K562 (cell line): ENCODE results near the gene E2F2. TPM values are rescaled to one million over a fixed set of nuclear protein-coding genes. Genes with fewer than 3 reads are reported as not detected.

Source experiments
- ATAC-seq: fragments of 200-7000 bp; cut with Tn5 transposase; 3 replicates; pipeline ENCODE4 v1.9.1; 2020; ENCODE audit warnings: moderate library complexity
- BruUV-seq: library from RNA; stranded (reverse); fragments of 400-500 nt; replicated peaks from 2 replicates; lab custom pipeline; 2021; lab: Mats Ljungman, UMichigan
- CTCF ChIA-PET: fragments of 300-600 bp; formaldehyde crosslinking; extraction: SDS; loops from one replicate; lab custom pipeline; 2021; ENCODE audit warnings: low intra/inter-chr PET ratio; lab: Yijun Ruan, JAX
- POLR2A ChIA-PET: fragments of 300-600, 350-650 bp; sonication (Branson Sonifier 250); formaldehyde crosslinking; extraction: SDS; loops from one replicate; lab custom pipeline; 2021; ENCODE audit warnings: antibody characterized with exemption, inconsistent platforms; lab: Yijun Ruan, JAX
- DNase-seq, 4 experiments: peaks; one replicate each; pipeline versions ENCODE4 v3.0.0 to v3.0.0-alpha.2; 2011 to 2018; ENCODE audit warnings: low spot score in 3 of 4, mixed read lengths in 3 of 4; ENCODE audit errors: extremely low read depth in 1 of 4
- FAIRE-seq: peaks from 2 replicates; lab custom pipeline; 2011; peaks lifted over from hg19 to GRCh38; lab: Jason Lieb, UNC
- H2AFZ ChIP-seq: 2 replicates; pipeline ENCODE4 v1.6.0; 2011; ENCODE audit warnings: low read depth, low read length, control low read depth, inconsistent platforms
- H3K27ac ChIP-seq: fragments of 200-600 bp; 3 replicates; pipeline ENCODE4 v1.8.0; 2011; ENCODE audit warnings: low read depth, mild to moderate bottlenecking, control low read depth, inconsistent platforms, low read length, moderate library complexity, mixed read lengths; ENCODE audit errors: extremely low read depth
- H3K27me3 ChIP-seq, 2 experiments: fragments of 300-600 bp in 1 of 2; 2 replicates in 1 of 2; 3 replicates in 1 of 2; pipeline versions ENCODE4 v1.6.0 to v1.8.0; 2011; ENCODE audit warnings: inconsistent platforms in 2 of 2, low read length in 2 of 2, mild to moderate bottlenecking in 1 of 2, mixed read lengths in 1 of 2, moderate library complexity in 1 of 2; ENCODE audit not compliant: control insufficient read depth in 2 of 2, insufficient read depth in 2 of 2
- H3K36me3 ChIP-seq: fragments of 300-600 bp; 3 replicates; pipeline ENCODE4 v1.8.0; 2011; ENCODE audit warnings: mild to moderate bottlenecking, low read length, inconsistent platforms; ENCODE audit not compliant: control insufficient read depth, insufficient read depth
- H3K4me1 ChIP-seq, 2 experiments: fragments of 200-600 bp in 1 of 2; replicated peaks in 1 of 2; 2 replicates in 1 of 2; 3 replicates in 1 of 2; pipeline versions ENCODE4 v1.5.1 to v1.8.0; 2011; ENCODE audit warnings: inconsistent platforms in 2 of 2, low read length in 2 of 2, mild to moderate bottlenecking in 1 of 2, mixed read lengths in 1 of 2, moderate library complexity in 1 of 2; ENCODE audit not compliant: control insufficient read depth in 2 of 2, insufficient read depth in 2 of 2
- H3K4me2 ChIP-seq: 2 replicates; pipeline ENCODE4 v1.6.1; 2011; ENCODE audit warnings: low read length, control low read depth, inconsistent platforms, mixed read lengths; ENCODE audit not compliant: insufficient read depth
- H3K4me3 ChIP-seq: fragments of 200-600 bp; sonication (generic), shearing (Covaris generic); 2 replicates; pipeline ENCODE4 v1.5.1; 2016; ENCODE audit warnings: control low read depth, inconsistent platforms
- H3K79me2 ChIP-seq: fragments of 200-600 bp; 3 replicates; pipeline ENCODE4 v1.8.0; 2011; ENCODE audit warnings: low read length, inconsistent platforms; ENCODE audit not compliant: control insufficient read depth, insufficient read depth
- H3K9ac ChIP-seq, 2 experiments: 2 replicates each; pipeline versions ENCODE4 v1.6.0 to v1.6.1; 2011; ENCODE audit warnings: low read depth in 2 of 2, low read length in 2 of 2, control low read depth in 1 of 2, inconsistent platforms in 1 of 2, mild to moderate bottlenecking in 1 of 2, mixed read lengths in 1 of 2; ENCODE audit not compliant: insufficient read depth in 1 of 2
- H3K9me1 ChIP-seq: one replicate; pipeline ENCODE4 v1.6.0; 2011; ENCODE audit warnings: inconsistent platforms, mild to moderate bottlenecking, low read length, moderate library complexity; ENCODE audit not compliant: control insufficient read depth, insufficient read depth
- H3K9me3 ChIP-seq: replicated peaks from 2 replicates; pipeline ENCODE4 v1.5.1; 2011; ENCODE audit warnings: low read depth, low read length, inconsistent platforms; ENCODE audit not compliant: control insufficient read depth, insufficient read depth
- H4K20me1 ChIP-seq: replicated peaks from 2 replicates; pipeline ENCODE4 v1.6.1; 2011; ENCODE audit warnings: low read length, inconsistent platforms, mixed read lengths; ENCODE audit not compliant: control insufficient read depth, insufficient read depth
- CBFA2T2 ChIP-seq: fragments of 450-650 bp; conservative IDR thresholded peaks from 2 replicates; pipeline ENCODE4 v1.6.1; 2017; ENCODE audit warnings: mild to moderate bottlenecking
- CREM ChIP-seq: IDR thresholded peaks from 2 replicates; pipeline ENCODE4 v1.6.1; 2014; ENCODE audit warnings: antibody characterized with exemption, low read depth
- HSF4 ChIP-seq: fragments of 250-450 bp; sonication (Bioruptor Pico); IDR thresholded peaks from 2 replicates; pipeline ENCODE4 v2.1.2; 2022; ENCODE audit warnings: mild to moderate bottlenecking, moderate library complexity, borderline replicate concordance
- L3MBTL2 ChIP-seq: fragments of 450-650 bp; IDR thresholded peaks from 2 replicates; pipeline ENCODE4 v1.6.1; 2016; ENCODE audit warnings: mild to moderate bottlenecking, moderate library complexity
- PML ChIP-seq: IDR thresholded peaks from 2 replicates; pipeline ENCODE4 v1.6.1; 2012; ENCODE audit warnings: low read length, inconsistent platforms
- SPI1 ChIP-seq: IDR thresholded peaks from 2 replicates; pipeline ENCODE4 v1.6.1; 2011; ENCODE audit warnings: low read depth, low read length, control low read depth, borderline replicate concordance
- ZNF316 ChIP-seq: fragments of 450-650 bp; IDR thresholded peaks from 2 replicates; pipeline ENCODE4 v1.6.1; 2016
- ZZZ3 ChIP-seq: fragments of 450-650 bp; IDR thresholded peaks from 2 replicates; pipeline ENCODE4 v1.6.1; 2016; ENCODE audit warnings: antibody characterized with exemption, mild to moderate bottlenecking, moderate library complexity
- WGBS: fragments of 100-300 bp; shearing (Covaris generic); methylation state at CpG from one replicate; pipeline ENCODE4 v1.1.6; 2016; ENCODE audit warnings: low coverage, mixed read lengths; ENCODE audit not compliant: insufficient coverage; ENCODE audit errors: missing lambda C conversion rate; 5-methylcytosine and 5-hydroxymethylcytosine counted together
- in situ Hi-C: fragments of 300-500 bp; cut with MboI; formaldehyde crosslinking; loops from 4 replicates; pipeline ENCODE4 v1.15.0; 2018; ENCODE audit warnings: inconsistent platforms, mixed read lengths
- intact Hi-C: fragments of 100-400 bp; cut with micrococcal nuclease; formaldehyde crosslinking; loops from 2 replicates; pipeline ENCODE4 v1.14.2; 2022
- polyA plus RNA-seq, 8 experiments: library from polyadenylated mRNA; depleted of rRNA in 4 of 8; stranded (reverse) in 5 of 8; unstranded in 3 of 8; fragments of >200 nt; fragmentation: Nextera tagmentation in 2 of 8; fragmentation: Illumina TruSeq in 1 of 8; extraction: Ambion mirVana in 2 of 8; extraction: Trizol in 1 of 8; gene quantifications; 2 replicates each; pipeline versions ENCODE4 v1.2.1 to v1.2.3, GENCODE V29; 2011 to 2014; ENCODE audit warnings: inconsistent platforms in 1 of 8, missing spikeins in 1 of 8
- total RNA-seq, 7 experiments: library from RNA; depleted of rRNA in 6 of 7; stranded (reverse); fragments of >200 nt in 6 of 7; fragmentation: Illumina TruSeq in 2 of 7; extraction: Trizol in 2 of 7; gene quantifications; 2 replicates each; pipeline versions ENCODE4 v1.2.1 to v1.2.3, GENCODE V29; 2011 to 2021; ENCODE audit warnings: low replicate concordance in 1 of 7
- TF ChIP-seq, protein P1 (sequence below): fragments of 250-450 bp; sonication (Bioruptor Pico); IDR thresholded peaks from 2 replicates; pipeline ENCODE4 v1.6.1; 2021; ENCODE audit warnings: mild to moderate bottlenecking
- TF ChIP-seq, protein P2 (sequence below): fragments of 450-650 bp; IDR thresholded peaks from 2 replicates; pipeline ENCODE4 v1.7.1; 2018; ENCODE audit warnings: mild to moderate bottlenecking, low read depth; ENCODE audit not compliant: partially characterized antibody
- TF ChIP-seq, protein P3 (sequence below): sonication (generic); formaldehyde crosslinking; IDR thresholded peaks from 2 replicates; pipeline ENCODE4 v1.8.0; 2022; ENCODE audit warnings: mild to moderate bottlenecking, low read depth, missing genetic modification reagents
- TF ChIP-seq, protein P4 (sequence below): fragments of 250-450 bp; sonication (Bioruptor Pico); IDR thresholded peaks from 2 replicates; pipeline ENCODE4 v1.4.0; 2020; ENCODE audit warnings: mild to moderate bottlenecking, moderate library complexity
- TF ChIP-seq, protein P5 (sequence below): sonication (generic); formaldehyde crosslinking; IDR thresholded peaks from 2 replicates; pipeline ENCODE4 v1.8.0; 2022; ENCODE audit warnings: mild to moderate bottlenecking, missing genetic modification reagents

The E2F2 gene
- total and polyA plus RNA-seq, 9 of the 15 experiments (the other 6 are each of a cell fraction or from before 2014, with no cell fraction given): 3.1 to 25.3 (median 11.4) TPM

DNA sequence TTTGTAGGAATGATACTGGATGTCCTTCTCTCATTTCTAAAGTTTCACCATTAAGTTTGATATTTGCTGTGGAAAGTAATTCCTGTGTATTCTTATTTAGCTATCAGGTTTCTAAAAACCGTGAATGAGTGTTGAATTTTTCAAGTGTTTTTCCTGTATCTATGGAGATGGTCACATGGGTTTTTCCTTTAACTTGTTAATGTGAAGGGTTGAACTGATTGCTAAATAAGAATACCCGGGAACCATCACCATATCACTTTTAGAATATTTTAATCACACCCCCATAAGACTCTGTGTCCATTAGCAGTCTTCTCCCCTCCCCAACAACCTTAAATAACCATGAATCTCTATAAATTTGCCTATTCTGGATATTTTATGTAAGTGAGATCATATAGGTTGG lies 30.6 kb downstream of the E2F2 start:
- Histone ChIP-seq H3K4me2 (no peak overlapping the region), H3K4me3 (no peak overlapping the region), H3K36me3 (peaks cover 5% of the 10 kb centered on the region; the same call in 1 of the 3 replicates), H3K9me1 (no peaks in the 10 kb centered on the region), H3K9ac (no peak overlapping the region), H3K79me2 (no peaks in the 10 kb centered on the region), H3K27ac (no peak overlapping the region), H3K9me3 (no peaks in the 10 kb centered on the region), H3K4me1 (peaks cover 4 to 10% of the 10 kb centered on the region in 2 experiments; a peak in 4 of 5 replicates), H2AFZ (no peak overlapping the region), H4K20me1 (no peaks in the 10 kb centered on the region), H3K27me3 (no peaks in the 10 kb centered on the region)
- CTCF ChIA-PET: no interaction called here
- DNase-seq: no peak
- intact Hi-C loops: no loop called here
- WGBS: 3% methylated on average over 2 of the region's 2 CpGs
- no peak for FAIRE-seq
- in situ Hi-C loops: no loop called here
- no TSS peak for BruUV-seq
- POLR2A ChIA-PET: no interaction called here
- no peak for ATAC-seq
- TF ChIP-seq, protein P1, sequence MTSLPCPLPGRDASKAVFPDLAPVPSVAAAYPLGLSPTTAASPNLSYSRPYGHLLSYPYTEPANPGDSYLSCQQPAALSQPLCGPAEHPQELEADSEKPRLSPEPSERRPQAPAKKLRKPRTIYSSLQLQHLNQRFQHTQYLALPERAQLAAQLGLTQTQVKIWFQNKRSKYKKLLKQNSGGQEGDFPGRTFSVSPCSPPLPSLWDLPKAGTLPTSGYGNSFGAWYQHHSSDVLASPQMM (CRISPR knock-in tag): no peak
- TF ChIP-seq SPI1 (no peak), CBFA2T2 (no peak), ZZZ3 (no peak), L3MBTL2 (no peak), PML (no peak), CREM (no peak), HSF4 (CRISPR knock-in tag) (no peak), ZNF316 (no peak)
- TF ChIP-seq, protein P2, sequence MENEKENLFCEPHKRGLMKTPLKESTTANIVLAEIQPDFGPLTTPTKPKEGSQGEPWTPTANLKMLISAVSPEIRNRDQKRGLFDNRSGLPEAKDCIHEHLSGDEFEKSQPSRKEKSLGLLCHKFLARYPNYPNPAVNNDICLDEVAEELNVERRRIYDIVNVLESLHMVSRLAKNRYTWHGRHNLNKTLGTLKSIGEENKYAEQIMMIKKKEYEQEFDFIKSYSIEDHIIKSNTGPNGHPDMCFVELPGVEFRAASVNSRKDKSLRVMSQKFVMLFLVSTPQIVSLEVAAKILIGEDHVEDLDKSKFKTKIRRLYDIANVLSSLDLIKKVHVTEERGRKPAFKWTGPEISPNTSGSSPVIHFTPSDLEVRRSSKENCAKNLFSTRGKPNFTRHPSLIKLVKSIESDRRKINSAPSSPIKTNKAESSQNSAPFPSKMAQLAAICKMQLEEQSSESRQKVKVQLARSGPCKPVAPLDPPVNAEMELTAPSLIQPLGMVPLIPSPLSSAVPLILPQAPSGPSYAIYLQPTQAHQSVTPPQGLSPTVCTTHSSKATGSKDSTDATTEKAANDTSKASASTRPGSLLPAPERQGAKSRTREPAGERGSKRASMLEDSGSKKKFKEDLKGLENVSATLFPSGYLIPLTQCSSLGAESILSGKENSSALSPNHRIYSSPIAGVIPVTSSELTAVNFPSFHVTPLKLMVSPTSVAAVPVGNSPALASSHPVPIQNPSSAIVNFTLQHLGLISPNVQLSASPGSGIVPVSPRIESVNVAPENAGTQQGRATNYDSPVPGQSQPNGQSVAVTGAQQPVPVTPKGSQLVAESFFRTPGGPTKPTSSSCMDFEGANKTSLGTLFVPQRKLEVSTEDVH: no peak
- TF ChIP-seq, protein P3, sequence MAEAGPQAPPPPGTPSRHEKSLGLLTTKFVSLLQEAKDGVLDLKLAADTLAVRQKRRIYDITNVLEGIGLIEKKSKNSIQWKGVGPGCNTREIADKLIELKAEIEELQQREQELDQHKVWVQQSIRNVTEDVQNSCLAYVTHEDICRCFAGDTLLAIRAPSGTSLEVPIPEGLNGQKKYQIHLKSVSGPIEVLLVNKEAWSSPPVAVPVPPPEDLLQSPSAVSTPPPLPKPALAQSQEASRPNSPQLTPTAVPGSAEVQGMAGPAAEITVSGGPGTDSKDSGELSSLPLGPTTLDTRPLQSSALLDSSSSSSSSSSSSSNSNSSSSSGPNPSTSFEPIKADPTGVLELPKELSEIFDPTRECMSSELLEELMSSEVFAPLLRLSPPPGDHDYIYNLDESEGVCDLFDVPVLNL (CRISPR knock-in tag): no peak
- TF ChIP-seq, protein P4, sequence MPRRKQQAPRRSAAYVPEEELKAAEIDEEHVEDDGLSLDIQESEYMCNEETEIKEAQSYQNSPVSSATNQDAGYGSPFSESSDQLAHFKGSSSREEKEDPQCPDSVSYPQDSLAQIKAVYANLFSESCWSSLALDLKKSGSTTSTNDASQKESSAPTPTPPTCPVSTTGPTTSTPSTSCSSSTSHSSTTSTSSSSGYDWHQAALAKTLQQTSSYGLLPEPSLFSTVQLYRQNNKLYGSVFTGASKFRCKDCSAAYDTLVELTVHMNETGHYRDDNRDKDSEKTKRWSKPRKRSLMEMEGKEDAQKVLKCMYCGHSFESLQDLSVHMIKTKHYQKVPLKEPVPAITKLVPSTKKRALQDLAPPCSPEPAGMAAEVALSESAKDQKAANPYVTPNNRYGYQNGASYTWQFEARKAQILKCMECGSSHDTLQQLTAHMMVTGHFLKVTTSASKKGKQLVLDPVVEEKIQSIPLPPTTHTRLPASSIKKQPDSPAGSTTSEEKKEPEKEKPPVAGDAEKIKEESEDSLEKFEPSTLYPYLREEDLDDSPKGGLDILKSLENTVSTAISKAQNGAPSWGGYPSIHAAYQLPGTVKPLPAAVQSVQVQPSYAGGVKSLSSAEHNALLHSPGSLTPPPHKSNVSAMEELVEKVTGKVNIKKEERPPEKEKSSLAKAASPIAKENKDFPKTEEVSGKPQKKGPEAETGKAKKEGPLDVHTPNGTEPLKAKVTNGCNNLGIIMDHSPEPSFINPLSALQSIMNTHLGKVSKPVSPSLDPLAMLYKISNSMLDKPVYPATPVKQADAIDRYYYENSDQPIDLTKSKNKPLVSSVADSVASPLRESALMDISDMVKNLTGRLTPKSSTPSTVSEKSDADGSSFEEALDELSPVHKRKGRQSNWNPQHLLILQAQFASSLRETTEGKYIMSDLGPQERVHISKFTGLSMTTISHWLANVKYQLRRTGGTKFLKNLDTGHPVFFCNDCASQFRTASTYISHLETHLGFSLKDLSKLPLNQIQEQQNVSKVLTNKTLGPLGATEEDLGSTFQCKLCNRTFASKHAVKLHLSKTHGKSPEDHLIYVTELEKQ (CRISPR knock-in tag): no peak
- TF ChIP-seq, protein P5, sequence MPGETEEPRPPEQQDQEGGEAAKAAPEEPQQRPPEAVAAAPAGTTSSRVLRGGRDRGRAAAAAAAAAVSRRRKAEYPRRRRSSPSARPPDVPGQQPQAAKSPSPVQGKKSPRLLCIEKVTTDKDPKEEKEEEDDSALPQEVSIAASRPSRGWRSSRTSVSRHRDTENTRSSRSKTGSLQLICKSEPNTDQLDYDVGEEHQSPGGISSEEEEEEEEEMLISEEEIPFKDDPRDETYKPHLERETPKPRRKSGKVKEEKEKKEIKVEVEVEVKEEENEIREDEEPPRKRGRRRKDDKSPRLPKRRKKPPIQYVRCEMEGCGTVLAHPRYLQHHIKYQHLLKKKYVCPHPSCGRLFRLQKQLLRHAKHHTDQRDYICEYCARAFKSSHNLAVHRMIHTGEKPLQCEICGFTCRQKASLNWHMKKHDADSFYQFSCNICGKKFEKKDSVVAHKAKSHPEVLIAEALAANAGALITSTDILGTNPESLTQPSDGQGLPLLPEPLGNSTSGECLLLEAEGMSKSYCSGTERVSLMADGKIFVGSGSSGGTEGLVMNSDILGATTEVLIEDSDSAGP (CRISPR knock-in tag): no peak
